ENCODE measurements around the gene TNS3. TPM values are rescaled to one million over a fixed set of nuclear protein-coding genes. Genes with fewer than 3 reads are reported as not detected.

Gene TNS3
- total and polyA plus RNA-seq, 10 of the 15 experiments (the other 5 are each of a cell fraction or from before 2014, with no cell fraction given) = 0.27 to 2.7 (median 0.79) TPM

- no peak for TF ChIP-seq MAX (IDR thresholded peaks at IDR 0.05; ENCODE audit: low read depth, low read length)
These were observed 45.0 kb downstream of the TNS3 start (continued) for GRCh38 chr7:47536661-47537611.

GRCh38 chr7:47535704-47536628, 45.9 kb downstream of the TNS3 start:
- Histone ChIP-seq H3K79me2 (ENCODE audit: control insufficient read depth, insufficient read depth, low read length) (no peaks in the 10 kb centered on the region), H4K20me1 (ENCODE audit: control insufficient read depth, insufficient read depth) (no peaks in the 10 kb centered on the region), H2AFZ (ENCODE audit: control insufficient read depth, low read depth, low read length) (no peak overlapping the region), H3K27me3 (replicated peaks in 1 of 2; ENCODE audit: control insufficient read depth in 2 of 2, insufficient read depth in 2 of 2, low read length in 1 of 2) (0 out of 4 replicates have a peak, but pooled peaks cover 0 to 1% of the 10 kb centered on the region in 2 experiments), H3K4me2 (ENCODE audit: control insufficient read depth, insufficient read depth) (no peak overlapping the region), H3K4me1 (ENCODE audit: control insufficient read depth, insufficient read depth, low read length) (no peaks in the 10 kb centered on the region), H3K9me3 (replicated peaks; ENCODE audit: control insufficient read depth, insufficient read depth, low read length) (no peaks in the 10 kb centered on the region), H3K27ac (ENCODE audit: control insufficient read depth, insufficient read depth) (no peak overlapping the region), H3K4me3 (no peak overlapping the region), H3K36me3 (ENCODE audit: control insufficient read depth in 2 of 2, insufficient read depth in 2 of 2, low read length in 1 of 2) (no peaks in the 10 kb centered on the region), H3K9ac (ENCODE audit: control insufficient read depth, insufficient read depth, low read length) (no peak overlapping the region)
- ChIA-PET SMC1A (ENCODE audit: uncharacterized antibody, unreplicated experiment) (interaction anchor here (0.6 kb wide), 1 partner anchor 87 kb away, joined by 3 read pairs; no protein-coding TSS in a partner anchor), RAD21 (ENCODE audit: unreplicated experiment) (no interaction called here), CTCF (no interaction called here), POLR2A (no interaction called here)
- FAIRE-seq = no peak
- no TSS peak for BruUV-seq (replicated peaks)
- no peak for DNase-seq (ENCODE audit: low read depth, low spot score)
- TF ChIP-seq WRNIP1 (IDR thresholded peaks at IDR 0.05; ENCODE audit: borderline replicate concordance, low read depth, low read length) (no peak), MAX (IDR thresholded peaks at IDR 0.05; ENCODE audit: low read depth, low read length) (no peak), POLR2AphosphoS2 (IDR thresholded peaks at IDR 0.05; ENCODE audit: low read depth, low read length) (no peak), DPF2 (IDR thresholded peaks at IDR 0.05) (no peak), GABPA (IDR thresholded peaks at IDR 0.05; ENCODE audit: low read depth) (no peak), ESRRA (IDR thresholded peaks at IDR 0.05; ENCODE audit: low read length) (no peak), USF1 (IDR thresholded peaks at IDR 0.05; ENCODE audit: borderline replicate concordance, extremely low read length, insufficient read depth, low read depth, low read length) (no peak), BCL3 (IDR thresholded peaks at IDR 0.05; ENCODE audit: borderline replicate concordance, insufficient read depth, low read depth, low read length, poor library complexity, severe bottlenecking) (no peak), NR2C2 (IDR thresholded peaks at IDR 0.05; ENCODE audit: borderline replicate concordance, control insufficient read depth, insufficient read length, low read depth) (no peak), ZZZ3 (IDR thresholded peaks at IDR 0.05; ENCODE audit: control insufficient read depth, insufficient read length, low read depth) (no peak), ASH2L (IDR thresholded peaks at IDR 0.05; ENCODE audit: borderline replicate concordance, low read depth) (no peak), CHD1 (IDR thresholded peaks at IDR 0.05; ENCODE audit: low read depth, low read length) (no peak)
- WGBS (ENCODE audit: insufficient coverage, insufficient replicate concordance, low lambda C conversion rate, missing lambda C conversion rate) = 72% methylated on average over 23 of the region's 23 CpGs
- in situ Hi-C loops (cut with MboI) = no loop called here
- intact Hi-C loops (cut with micrococcal nuclease; ENCODE audit: unreplicated experiment) = no loop called here
- no peak for ATAC-seq

Measured in GM12878 (cell line).